ENCODE measurements around the gene FOXP1.

DNA sequence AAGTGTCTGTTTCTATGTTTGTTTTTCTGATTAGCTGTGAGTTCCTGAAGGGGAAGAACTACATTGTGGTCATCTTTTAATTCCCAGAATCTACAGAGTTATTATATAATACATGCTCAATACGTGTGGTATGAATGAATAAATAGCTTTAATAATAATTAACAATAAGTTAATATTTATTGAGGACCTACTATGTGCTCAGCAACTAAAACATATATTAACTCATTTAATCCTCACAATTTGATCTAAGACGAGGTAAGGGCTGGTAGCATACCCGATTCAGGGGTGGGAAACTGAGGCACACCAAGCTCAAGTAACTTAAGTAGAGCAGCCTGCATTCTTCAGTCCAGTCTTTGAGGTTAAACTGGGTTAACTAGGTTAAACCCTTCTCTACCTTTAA lies 553.8 kb downstream of the FOXP1 start:
- TF ChIP-seq, protein P1, sequence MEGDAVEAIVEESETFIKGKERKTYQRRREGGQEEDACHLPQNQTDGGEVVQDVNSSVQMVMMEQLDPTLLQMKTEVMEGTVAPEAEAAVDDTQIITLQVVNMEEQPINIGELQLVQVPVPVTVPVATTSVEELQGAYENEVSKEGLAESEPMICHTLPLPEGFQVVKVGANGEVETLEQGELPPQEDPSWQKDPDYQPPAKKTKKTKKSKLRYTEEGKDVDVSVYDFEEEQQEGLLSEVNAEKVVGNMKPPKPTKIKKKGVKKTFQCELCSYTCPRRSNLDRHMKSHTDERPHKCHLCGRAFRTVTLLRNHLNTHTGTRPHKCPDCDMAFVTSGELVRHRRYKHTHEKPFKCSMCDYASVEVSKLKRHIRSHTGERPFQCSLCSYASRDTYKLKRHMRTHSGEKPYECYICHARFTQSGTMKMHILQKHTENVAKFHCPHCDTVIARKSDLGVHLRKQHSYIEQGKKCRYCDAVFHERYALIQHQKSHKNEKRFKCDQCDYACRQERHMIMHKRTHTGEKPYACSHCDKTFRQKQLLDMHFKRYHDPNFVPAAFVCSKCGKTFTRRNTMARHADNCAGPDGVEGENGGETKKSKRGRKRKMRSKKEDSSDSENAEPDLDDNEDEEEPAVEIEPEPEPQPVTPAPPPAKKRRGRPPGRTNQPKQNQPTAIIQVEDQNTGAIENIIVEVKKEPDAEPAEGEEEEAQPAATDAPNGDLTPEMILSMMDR (IDR thresholded peaks at IDR 0.05 in 4 of 5, conservative IDR thresholded peaks at IDR 0.05 in 1 of 5) = no peak
- TF ChIP-seq POLR2A (IDR thresholded peaks at IDR 0.05) = no peak
